ENCODE measurements around the gene GRB2.
A peak's percentile ranks its signal among the peaks of the same experiment; 100 is the strongest.

Gene GRB2

GRCh38 chr17:75277664-75278071 lies 127.8 kb downstream of the GRB2 start:
- DNase-seq (ENCODE audit: extremely low spot score), result no peak
- TF ChIP-seq LEF1 (IDR thresholded peaks at IDR 0.05; ENCODE audit: borderline replicate concordance), result no peak
- TF ChIP-seq NFRKB (IDR thresholded peaks at IDR 0.05), result no peak
- TF ChIP-seq HDGF (IDR thresholded peaks at IDR 0.05; ENCODE audit: borderline replicate concordance), result no peak
- TF ChIP-seq ZNF384 (IDR thresholded peaks at IDR 0.05), result no peak
- TF ChIP-seq ARNT (IDR thresholded peaks at IDR 0.05), result no peak
- no peak for TF ChIP-seq SUZ12 (IDR thresholded peaks at IDR 0.05)
- TF ChIP-seq BHLHE40 (IDR thresholded peaks at IDR 0.05; ENCODE audit: borderline replicate concordance), result no peak
- TF ChIP-seq FOXK2 (IDR thresholded peaks at IDR 0.05), result no peak
- no peak for TF ChIP-seq CTBP1 (IDR thresholded peaks at IDR 0.05; ENCODE audit: borderline replicate concordance)
- no peak for TF ChIP-seq SP1 (IDR thresholded peaks at IDR 0.05)
- TF ChIP-seq PKNOX1 (IDR thresholded peaks at IDR 0.05), result no peak
- no peak for TF ChIP-seq FOXM1 (IDR thresholded peaks at IDR 0.05; ENCODE audit: borderline replicate concordance)
- TF ChIP-seq TARDBP (IDR thresholded peaks at IDR 0.05), result no peak
- TF ChIP-seq L3MBTL2 (conservative IDR thresholded peaks at IDR 0.05), result no peak
- no peak for TF ChIP-seq FOXA1 (IDR thresholded peaks at IDR 0.05)
- no peak for TF ChIP-seq ELF4 (IDR thresholded peaks at IDR 0.05)
- POLR2A ChIA-PET, result interaction anchor here (1.0 to 2.7 kb wide), 5 partner anchors 9 to 16 kb away, joined by 3 to 22 read pairs (median 6); partner anchors contain the start of genes GGA3, MRPS7 and SLC25A19
- CTCF ChIA-PET, result interaction anchor here (0.6 kb wide), 1 partner anchor 72 kb away, joined by 7 read pairs; no protein-coding TSS in a partner anchor

DNA sequence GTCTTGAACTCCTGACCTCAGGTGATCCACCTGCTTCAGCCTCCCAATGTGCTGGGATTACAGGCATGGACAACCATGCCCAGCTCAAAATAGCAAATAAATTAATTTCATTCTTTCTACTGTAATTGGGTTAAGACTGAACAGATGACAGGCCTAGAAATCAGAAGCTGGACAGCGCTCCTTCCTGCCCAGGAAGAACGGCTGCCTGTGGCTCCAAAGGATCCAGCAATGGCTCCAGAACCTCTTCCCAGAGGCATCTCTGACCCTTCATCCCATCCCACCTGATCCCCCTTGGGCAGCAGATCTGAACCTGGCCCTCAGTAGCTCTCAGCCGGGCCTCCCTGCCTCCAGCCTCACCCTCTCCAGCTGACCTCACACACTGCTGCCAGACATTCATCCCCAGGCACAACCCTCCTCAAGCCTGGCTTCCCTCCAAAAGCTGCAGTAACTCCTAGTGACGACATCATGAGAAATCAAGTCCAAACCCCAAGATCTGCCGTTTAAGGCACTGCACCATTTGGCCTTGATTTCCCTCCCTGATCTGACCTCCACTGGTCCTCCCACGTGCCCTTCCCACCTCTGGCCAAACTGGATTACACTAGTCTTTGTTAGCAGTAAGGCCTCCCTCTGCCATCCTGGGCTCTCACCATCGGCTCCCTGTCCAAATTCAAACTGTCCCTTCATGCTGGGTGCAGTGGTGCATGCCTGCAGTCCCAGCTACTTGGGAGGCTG lies 131.3 kb downstream of the GRB2 start:
- CTCF ChIA-PET, result interaction anchor here (0.8 kb wide), 1 partner anchor 15 kb away, joined by 4 read pairs; the partner anchor contains the start of gene SLC25A19
- TF ChIP-seq HDGF (IDR thresholded peaks at IDR 0.05; ENCODE audit: borderline replicate concordance) (no peak), TARDBP (IDR thresholded peaks at IDR 0.05) (no peak), ELF4 (IDR thresholded peaks at IDR 0.05) (no peak), FOXA1 (IDR thresholded peaks at IDR 0.05) (no peak), ARNT (IDR thresholded peaks at IDR 0.05) (no peak), NFRKB (IDR thresholded peaks at IDR 0.05) (no peak), FOXK2 (IDR thresholded peaks at IDR 0.05) (no peak), FOXM1 (IDR thresholded peaks at IDR 0.05; ENCODE audit: borderline replicate concordance) (no peak), PKNOX1 (IDR thresholded peaks at IDR 0.05) (no peak), SP1 (IDR thresholded peaks at IDR 0.05) (no peak), L3MBTL2 (conservative IDR thresholded peaks at IDR 0.05) (no peak), LEF1 (IDR thresholded peaks at IDR 0.05; ENCODE audit: borderline replicate concordance) (no peak), ZNF384 (IDR thresholded peaks at IDR 0.05) (no peak), BHLHE40 (IDR thresholded peaks at IDR 0.05; ENCODE audit: borderline replicate concordance) (no peak), CTBP1 (IDR thresholded peaks at IDR 0.05; ENCODE audit: borderline replicate concordance) (no peak), SUZ12 (IDR thresholded peaks at IDR 0.05) (no peak)
- DNase-seq (ENCODE audit: extremely low spot score), result no peak
- POLR2A ChIA-PET, result interaction anchor here (1.2 to 6.4 kb wide), 3 partner anchors 9 to 15 kb away, joined by 3 to 120 read pairs (median 5); partner anchors contain the start of genes GGA3, MRPS7 and SLC25A19

- POLR2A ChIA-PET, result interaction anchor here (0.8 to 6.4 kb wide), 7 partner anchors 9 to 139 kb away, joined by 3 to 120 read pairs (median 4); partner anchors contain the start of genes GGA3, GRB2, MRPS7 and SLC25A19
- DNase-seq (ENCODE audit: extremely low spot score), result no peak
- no peak for TF ChIP-seq NFRKB (IDR thresholded peaks at IDR 0.05)
- TF ChIP-seq PKNOX1 (IDR thresholded peaks at IDR 0.05), result no peak
- no peak for TF ChIP-seq ELF4 (IDR thresholded peaks at IDR 0.05)
- no peak for TF ChIP-seq FOXA1 (IDR thresholded peaks at IDR 0.05)
- TF ChIP-seq BHLHE40 (IDR thresholded peaks at IDR 0.05; ENCODE audit: borderline replicate concordance), result no peak
- TF ChIP-seq ARNT (IDR thresholded peaks at IDR 0.05), result no peak
- no peak for TF ChIP-seq SP1 (IDR thresholded peaks at IDR 0.05)
- TF ChIP-seq SUZ12 (IDR thresholded peaks at IDR 0.05), result no peak
- no peak for TF ChIP-seq FOXK2 (IDR thresholded peaks at IDR 0.05)
- TF ChIP-seq ZNF384 (IDR thresholded peaks at IDR 0.05), result no peak
- TF ChIP-seq CTBP1 (IDR thresholded peaks at IDR 0.05; ENCODE audit: borderline replicate concordance), result no peak
- TF ChIP-seq FOXM1 (IDR thresholded peaks at IDR 0.05; ENCODE audit: borderline replicate concordance), result no peak
- no peak for TF ChIP-seq HDGF (IDR thresholded peaks at IDR 0.05; ENCODE audit: borderline replicate concordance)
- no peak for TF ChIP-seq L3MBTL2 (conservative IDR thresholded peaks at IDR 0.05)
- no peak for TF ChIP-seq LEF1 (IDR thresholded peaks at IDR 0.05; ENCODE audit: borderline replicate concordance)
- no peak for TF ChIP-seq TARDBP (IDR thresholded peaks at IDR 0.05)
- CTCF ChIA-PET, result interaction anchor here (1.1 kb wide), 1 partner anchor 129 kb away, joined by 5 read pairs; no protein-coding TSS in a partner anchor
Measured at GRCh38 chr17:75272848-75273184, 132.7 kb downstream of the GRB2 start.

DNA sequence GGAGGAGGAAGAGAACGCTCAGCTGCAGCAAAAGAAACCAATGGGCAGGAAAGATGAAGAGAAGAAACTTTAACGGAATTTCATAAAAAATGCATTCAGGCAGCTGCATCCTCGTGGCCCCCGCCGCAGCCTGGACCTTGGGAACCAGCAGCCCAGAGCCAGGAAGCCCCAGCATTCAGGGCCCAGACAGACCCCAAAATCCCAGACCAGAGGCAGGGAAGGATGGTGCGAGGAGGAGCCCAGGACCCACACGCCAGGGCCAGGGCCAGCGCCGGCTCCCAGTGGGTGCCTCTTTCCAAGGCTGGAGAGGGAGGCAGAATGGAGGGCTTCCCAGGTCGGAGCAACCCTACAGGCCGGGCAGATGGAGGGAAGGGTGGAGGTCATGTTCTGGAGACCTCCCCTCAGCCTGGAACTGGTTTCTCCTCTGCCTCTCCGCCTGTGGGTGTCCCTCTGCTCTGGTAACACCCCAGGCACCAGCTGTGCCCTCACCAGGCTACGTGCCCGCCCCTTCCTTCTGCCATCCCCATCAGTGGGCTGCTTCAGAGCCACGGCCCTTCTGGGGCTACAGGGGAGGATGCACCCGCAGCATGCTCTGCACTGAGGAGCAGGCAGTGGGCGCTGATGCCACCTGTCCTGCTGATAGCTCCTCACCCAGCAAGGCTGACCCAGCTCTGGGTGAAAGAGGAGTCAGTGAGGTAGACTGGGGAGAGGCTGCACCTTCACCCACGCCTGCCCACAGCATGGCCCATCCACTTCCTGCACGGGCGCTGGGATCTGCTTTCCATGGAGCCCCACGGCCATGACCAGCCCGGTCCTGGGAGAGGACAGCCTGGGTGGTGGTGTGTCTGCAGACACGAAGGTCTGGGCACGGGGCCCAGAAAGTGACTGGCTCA lies 133.3 kb downstream of the GRB2 start:
- DNase-seq (ENCODE audit: extremely low spot score), result no peak
- peak; percentile 72; the same call in 1 of the 2 replicates for TF ChIP-seq HDGF (IDR thresholded peaks at IDR 0.05; ENCODE audit: borderline replicate concordance)
- TF ChIP-seq PKNOX1 (IDR thresholded peaks at IDR 0.05), result no peak
- no peak for TF ChIP-seq NFRKB (IDR thresholded peaks at IDR 0.05)
- CTCF ChIA-PET, result interaction anchor here (0.6 to 2.0 kb wide), 5 partner anchors 11 to 361 kb away, joined by 3 to 28 read pairs (median 5); partner anchors contain the start of genes GGA3, MRPS7, SLC25A19 and SMIM5
- POLR2A ChIA-PET, result interaction anchor here (0.8 to 6.4 kb wide), 13 partner anchors 9 to 140 kb away, joined by 3 to 120 read pairs (median 8); partner anchors contain the start of genes GGA3, GRB2, MRPS7 and SLC25A19
